ELF-1 (cell line): ENCODE data around the gene MLEC.
A peak's percentile ranks its signal among the peaks of the same experiment; 100 is the strongest.

Source experiments
- DNase-seq: peaks from one replicate; pipeline ENCODE4 v3.0.0-alpha.2; 2016; ENCODE audit warnings: low read depth, low spot score

MLEC gene

GRCh38 chr12:120741476-120742421, 54.8 kb downstream of the MLEC start:
- DNase-seq = no peak

GRCh38 chr12:120744922-120745493, 58.1 kb downstream of the MLEC start:
- DNase-seq = no peak

GRCh38 chr12:120748242-120748641, 61.3 kb downstream of the MLEC start:
- no peak for DNase-seq

- DNase-seq = no peak
Observed at GRCh38 chr12:120749256-120749655, 62.3 kb downstream of the MLEC start.

GRCh38 chr12:120750806-120751205, 63.9 kb downstream of the MLEC start:
- DNase-seq = no peak

GRCh38 chr12:120751389-120751788, 64.4 kb downstream of the MLEC start:
- peak; percentile 53 for DNase-seq
